ENCODE measurements around the gene SLC6A18. TPM values are rescaled to one million over a fixed set of nuclear protein-coding genes. Genes with fewer than 3 reads are reported as not detected.
"Not testable (repeated sequence)": the region's sequence is repeated elsewhere in the genome, so short reads cannot be mapped to it uniquely, and the experiment has no call there.

Gene SLC6A18
- total RNA-seq, 1 donor from 2014 or later = not detected

- no peak for TF ChIP-seq CTCF (IDR thresholded peaks at IDR 0.05)
- no peak overlapping the region for H3K4me3 ChIP-seq
- peaks cover 0 to 4% of the 10 kb centered on the region in 2 donors for H3K9me3 ChIP-seq
- H3K27ac ChIP-seq = no peak overlapping the region
- no peaks in the 10 kb centered on the region for H3K4me1 ChIP-seq
- intact Hi-C loops (cut with DNase I) = no loop called here
- H3K27me3 ChIP-seq = no peaks in the 10 kb centered on the region
- DNase-seq (ENCODE audit: low spot score in 2 of 2) = peak in 1 of 2 donors; percentile 53
- no peaks in the 10 kb centered on the region for H3K36me3 ChIP-seq
Measured at GRCh38 chr5:1285883-1286291, 60.7 kb downstream of the SLC6A18 start.

DNA sequence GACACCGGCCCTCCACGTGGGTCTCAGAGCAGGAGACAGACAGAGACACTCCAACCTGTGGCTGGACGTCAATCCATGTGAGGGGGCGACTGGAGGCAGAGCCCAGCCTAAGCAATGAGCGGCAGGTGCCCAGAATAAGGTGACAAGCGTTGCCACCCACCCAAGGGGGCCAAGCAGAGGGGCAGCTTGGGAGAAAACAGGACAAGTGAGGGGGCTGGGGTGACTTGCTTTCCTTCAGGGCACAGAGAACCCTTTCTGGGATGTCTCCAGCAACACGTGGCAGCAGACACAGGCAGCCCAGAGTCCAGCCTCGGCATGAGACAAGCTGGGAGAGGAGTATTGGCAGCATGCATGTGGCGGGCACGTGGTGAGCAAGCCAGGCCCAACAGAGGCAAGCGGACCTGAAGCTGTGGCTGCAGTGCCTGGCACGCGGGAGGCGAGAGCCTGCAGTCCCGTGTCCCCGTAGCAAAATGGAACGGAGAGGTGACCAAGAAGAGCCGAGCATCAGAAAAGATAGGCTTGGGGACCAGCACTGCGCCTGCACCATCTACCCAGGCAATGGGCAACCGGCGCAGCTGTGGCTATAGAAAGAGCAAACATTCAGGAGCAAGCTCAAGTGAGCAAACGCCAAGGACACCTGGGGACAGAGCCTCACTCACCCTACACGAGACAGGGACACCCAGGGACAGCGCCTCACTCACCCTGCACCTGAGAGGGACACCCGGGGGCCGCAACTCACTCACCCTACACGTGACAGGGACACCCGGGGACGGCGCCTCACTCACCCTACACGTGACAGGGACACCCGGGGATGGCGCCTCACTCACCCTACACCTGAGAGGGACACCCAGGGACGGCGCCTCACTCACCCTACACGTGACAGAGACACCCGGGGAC, 63.5 kb downstream of the SLC6A18 start:
- no peak for TF ChIP-seq CTCF (IDR thresholded peaks at IDR 0.05)
- Histone ChIP-seq H3K4me3 (no peak overlapping the region), H3K27me3 (no peaks in the 10 kb centered on the region), H3K36me3 (no peaks in the 10 kb centered on the region), H3K27ac (no peak overlapping the region), H3K4me1 (no peaks in the 10 kb centered on the region), H3K9me3 (peaks cover 0 to 4% of the 10 kb centered on the region in 2 donors)
- peak in 1 of 2 donors; percentile 59 for DNase-seq (ENCODE audit: low spot score in 2 of 2)
- intact Hi-C loops (cut with DNase I) = no loop called here

DNA sequence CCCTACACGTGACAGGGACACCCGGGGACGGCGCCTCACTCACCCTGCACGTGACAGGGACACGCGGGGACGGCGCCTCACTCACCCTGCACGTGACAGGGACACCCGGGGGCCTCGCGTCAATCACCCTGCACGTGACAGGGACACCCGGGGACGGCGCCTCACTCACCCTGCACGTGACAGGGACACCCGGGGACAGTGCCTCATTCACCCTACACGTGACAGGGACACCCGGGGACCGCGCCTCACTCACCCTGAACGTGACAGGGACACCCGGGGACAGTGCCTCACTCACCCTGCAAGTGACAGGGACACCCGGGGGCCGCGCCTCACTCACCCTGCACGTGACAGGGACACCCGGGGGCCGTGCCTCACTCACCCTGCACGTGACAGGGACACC, 64.4 kb downstream of the SLC6A18 start:
- H3K9me3 ChIP-seq; H3K4me3 ChIP-seq; DNase-seq (ENCODE audit: low spot score in 2 of 2); H3K27me3 ChIP-seq; intact Hi-C loops (cut with DNase I); H3K27ac ChIP-seq; H3K36me3 ChIP-seq; H3K4me1 ChIP-seq: not testable (repeated sequence)

DNA sequence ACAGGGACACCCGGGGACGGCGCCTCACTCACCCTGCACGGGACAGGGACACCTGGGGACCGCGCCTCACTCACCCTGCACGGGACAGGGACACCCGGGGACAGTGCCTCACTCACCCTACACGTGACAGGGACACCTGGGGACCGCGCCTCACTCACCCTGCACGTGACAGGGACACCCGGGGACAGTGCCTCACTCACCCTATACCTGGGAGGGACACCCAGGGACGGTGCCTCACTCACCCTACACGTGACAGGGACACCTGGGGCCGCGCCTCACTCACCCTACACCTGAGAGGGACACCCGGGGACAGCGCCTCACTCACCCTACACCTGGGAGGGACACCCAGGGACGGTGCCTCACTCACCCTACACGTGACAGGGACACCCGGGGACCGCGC, 65.8 kb downstream of the SLC6A18 start:
- H3K4me1 ChIP-seq; H3K27me3 ChIP-seq; intact Hi-C loops (cut with DNase I): not testable (repeated sequence)

DNA sequence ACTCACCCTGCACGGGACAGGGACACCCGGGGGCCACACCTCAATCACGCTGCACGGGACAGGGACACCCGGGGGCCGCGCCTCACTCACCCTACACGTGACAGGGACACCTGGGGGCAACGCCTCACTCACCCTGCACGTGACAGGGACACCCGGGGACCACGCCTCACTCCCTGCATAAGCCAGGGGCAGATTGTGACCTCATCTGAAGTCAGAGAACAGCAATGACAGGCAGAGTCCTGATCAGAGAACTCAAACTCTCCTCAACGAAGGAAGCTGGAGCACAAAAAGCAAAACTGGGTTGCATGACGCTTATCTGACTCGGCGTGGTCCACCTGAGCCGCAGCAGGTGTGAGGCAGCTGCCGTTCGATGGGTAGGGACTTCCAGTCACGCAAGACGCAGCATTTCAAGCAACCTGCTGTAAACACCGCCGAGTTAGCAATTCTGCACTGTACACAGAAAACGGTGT, 66.5 kb downstream of the SLC6A18 start:
- Histone ChIP-seq H3K36me3 (no peaks in the 10 kb centered on the region), H3K9me3 (peaks cover 0 to 4% of the 10 kb centered on the region in 2 donors), H3K4me1 (no peaks in the 10 kb centered on the region), H3K4me3 (no peak overlapping the region), H3K27ac (no peak overlapping the region), H3K27me3 (no peaks in the 10 kb centered on the region)
- intact Hi-C loops (cut with DNase I) = no loop called here
- no peak for TF ChIP-seq CTCF (IDR thresholded peaks at IDR 0.05)
- DNase-seq (ENCODE audit: low spot score in 2 of 2) = peak in 1 of 2 donors; percentile 44

More for the DNA sequence above, 65.8 kb downstream of the SLC6A18 start:
- not testable (repeated sequence) for H3K9me3 ChIP-seq; H3K4me3 ChIP-seq; DNase-seq (ENCODE audit: low spot score in 2 of 2); H3K36me3 ChIP-seq; H3K27ac ChIP-seq

DNA sequence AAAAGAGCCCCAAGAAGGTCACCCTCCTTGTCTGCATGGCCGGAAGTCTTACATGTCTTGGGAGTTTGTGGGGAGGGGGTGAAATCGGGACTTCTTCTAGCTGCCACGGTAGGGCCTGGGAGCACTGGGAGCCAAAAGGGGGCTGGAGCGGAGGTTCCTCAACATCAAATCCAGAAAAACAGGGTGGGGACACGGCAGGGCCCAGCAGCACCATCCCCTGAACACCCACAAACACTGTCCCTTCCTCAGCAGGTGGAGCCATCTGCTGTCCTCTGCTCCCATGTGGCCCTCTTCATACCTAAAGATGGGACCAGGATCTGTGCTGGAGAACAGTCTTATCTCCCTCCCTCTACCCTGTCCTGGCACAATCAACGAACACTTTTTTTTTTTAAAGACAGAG, 67.0 kb downstream of the SLC6A18 start:
- intact Hi-C loops (cut with DNase I) = no loop called here
- no peaks in the 10 kb centered on the region for H3K4me1 ChIP-seq
- no peak overlapping the region for H3K27ac ChIP-seq
- no peaks in the 10 kb centered on the region for H3K36me3 ChIP-seq
- DNase-seq (ENCODE audit: low spot score in 2 of 2) = no peak
- no peaks in the 10 kb centered on the region for H3K27me3 ChIP-seq
- no peak for TF ChIP-seq CTCF (IDR thresholded peaks at IDR 0.05)
- no peak overlapping the region for H3K4me3 ChIP-seq
- peaks cover 0 to 4% of the 10 kb centered on the region in 2 donors for H3K9me3 ChIP-seq
